NCI-H128 (cell line): Measurements from ENCODE around the gene KRT80.

Experiments
- DNase-seq: peaks from one replicate; lab custom pipeline; 2025; ENCODE audit not compliant: unreplicated experiment; lab: John Stamatoyannopoulos, UW

The KRT80 gene

DNA sequence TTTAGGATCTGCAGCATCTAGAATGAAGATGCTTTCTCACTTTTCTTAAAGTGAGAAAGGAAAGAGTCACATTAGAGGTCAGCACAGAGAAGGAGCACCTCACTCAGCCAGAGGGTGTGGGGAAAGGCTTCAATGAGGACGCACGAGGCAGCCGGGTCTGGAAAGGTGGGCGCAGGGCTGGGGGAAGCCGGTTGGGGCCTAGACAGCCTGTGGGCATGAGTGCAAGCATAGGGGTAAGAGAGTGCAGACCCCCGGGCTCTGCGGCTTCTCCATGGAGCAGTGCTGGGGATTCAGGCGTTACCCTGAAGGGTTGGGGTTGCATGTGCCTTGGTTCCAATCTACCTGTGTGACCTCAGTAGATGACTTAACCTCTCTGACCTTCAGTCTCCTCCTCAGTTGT is 49.9 kb downstream of the KRT80 start:
- DNase-seq, result no peak

DNA sequence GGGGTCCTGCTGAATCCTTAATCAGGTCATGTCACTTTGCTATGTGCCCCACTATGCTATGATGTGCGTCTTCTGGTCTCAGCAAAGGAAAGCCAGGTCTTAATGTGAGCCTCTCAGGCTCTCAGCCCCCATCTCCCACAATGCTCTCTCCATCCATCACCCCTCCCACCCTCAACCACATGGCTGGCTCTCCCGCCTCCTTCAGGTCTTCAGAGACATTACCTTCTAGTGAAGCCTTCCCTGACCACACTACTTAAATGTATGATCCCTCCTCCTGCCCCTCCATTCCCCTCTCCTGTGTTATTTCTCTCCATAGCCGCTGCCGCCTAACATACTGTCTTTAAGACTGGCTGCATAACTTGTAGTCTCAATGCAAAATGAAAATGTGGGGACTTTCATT is 50.5 kb downstream of the KRT80 start:
- no peak for DNase-seq

DNA sequence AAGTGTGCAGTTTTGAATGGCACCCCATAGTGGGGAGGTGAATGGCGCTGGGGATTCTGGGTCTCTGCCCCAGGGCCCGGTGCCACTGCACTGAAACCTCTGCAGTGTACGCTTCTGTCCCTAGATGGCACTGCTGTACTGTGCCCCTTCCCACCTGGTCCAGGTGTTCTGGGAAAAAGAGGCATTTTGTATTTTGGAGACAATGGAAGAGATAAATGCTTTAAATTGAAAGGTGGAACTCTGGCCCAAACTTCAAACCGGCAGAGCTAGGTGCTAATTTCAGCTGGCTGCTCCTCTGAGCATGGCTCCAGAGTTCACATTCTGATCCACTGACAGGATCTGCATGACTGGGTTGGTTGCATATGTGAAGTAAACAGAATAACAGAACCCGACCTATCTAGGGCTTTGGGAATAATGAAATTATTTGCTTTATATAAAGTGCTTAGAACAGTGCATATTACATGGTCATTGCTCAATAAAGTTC is 52.2 kb downstream of the KRT80 start:
- peak; percentile 44 for DNase-seq

DNA sequence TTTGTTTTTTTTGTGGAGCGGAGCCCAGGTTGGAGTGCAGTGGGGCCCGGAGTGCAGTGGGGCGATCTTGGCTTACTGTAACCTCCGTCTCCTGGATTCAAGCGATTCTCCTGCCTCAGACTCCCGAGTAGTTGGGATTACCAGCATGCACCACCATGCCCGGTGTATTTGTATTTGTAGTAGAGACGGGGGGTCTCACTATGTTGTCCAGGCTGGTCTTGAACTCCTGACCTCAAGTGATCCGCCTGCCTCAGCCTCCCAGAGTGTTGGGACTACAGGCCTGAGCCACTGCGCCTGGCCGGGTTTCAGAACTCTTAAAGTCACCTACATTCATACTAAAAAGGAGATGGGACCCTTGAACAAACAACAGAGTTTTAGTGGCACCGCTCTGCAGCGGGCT is 52.7 kb downstream of the KRT80 start:
- no peak for DNase-seq

DNA sequence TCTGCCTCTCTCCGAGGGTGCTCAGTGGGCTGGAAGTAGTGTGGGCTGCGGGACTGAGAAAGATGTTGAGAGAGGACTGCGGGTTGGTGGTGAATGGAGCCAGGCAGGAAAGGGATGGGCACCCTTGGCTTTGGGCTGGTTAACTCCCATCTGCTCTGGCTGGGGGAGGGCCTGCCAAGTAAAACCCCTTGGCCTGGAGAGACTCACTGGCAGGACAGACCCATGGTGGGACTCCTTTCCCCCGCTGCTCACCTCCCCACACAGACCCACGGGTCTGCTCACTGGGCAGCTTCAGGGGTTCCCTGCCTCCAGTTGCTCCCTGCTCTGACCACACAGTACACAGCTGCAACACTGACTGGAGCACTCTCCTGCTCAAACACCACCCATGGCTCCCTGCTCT is 54.1 kb downstream of the KRT80 start:
- no peak for DNase-seq

DNA sequence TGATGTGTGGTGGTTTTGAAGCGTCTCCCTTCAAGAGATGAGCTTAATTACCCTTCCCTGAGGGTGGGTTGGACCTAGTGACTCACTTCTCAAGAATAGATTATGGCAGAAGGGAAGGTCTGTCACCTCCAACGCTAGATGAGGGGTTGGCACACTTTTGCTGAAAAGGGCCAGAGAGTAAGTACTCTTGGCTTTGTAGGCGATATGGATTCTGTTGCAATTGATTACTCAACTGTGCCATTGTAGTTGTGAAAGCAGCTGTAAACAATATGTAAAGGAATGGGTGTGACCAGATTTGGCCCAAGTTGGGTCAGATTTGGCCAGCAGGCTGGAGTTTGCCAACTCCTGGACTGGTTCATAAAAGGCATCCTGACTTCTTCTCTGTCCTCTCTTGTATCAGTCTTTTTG is 59.1 kb downstream of the KRT80 start:
- DNase-seq, result no peak

DNA sequence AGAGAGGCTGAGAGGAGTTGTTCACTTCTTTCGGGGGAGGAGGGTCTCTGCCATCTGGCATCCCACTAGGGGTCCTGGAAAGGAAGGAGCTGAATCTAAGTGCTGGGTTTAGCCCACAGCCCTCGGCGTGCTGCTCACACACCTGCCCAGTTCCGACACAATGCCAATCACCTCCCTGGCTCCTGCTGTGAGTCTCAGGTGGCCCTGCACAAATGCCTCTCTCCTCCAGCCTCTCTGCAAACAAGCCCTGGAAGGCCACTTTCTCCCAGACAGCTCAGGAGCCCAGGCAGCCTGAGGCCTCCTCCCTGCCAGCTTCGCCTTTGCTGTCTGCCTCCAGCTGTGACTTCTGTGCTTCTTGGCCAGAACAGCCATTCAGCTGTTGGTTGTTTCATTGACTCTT is 61.1 kb downstream of the KRT80 start:
- DNase-seq, result peak; percentile 80

DNA sequence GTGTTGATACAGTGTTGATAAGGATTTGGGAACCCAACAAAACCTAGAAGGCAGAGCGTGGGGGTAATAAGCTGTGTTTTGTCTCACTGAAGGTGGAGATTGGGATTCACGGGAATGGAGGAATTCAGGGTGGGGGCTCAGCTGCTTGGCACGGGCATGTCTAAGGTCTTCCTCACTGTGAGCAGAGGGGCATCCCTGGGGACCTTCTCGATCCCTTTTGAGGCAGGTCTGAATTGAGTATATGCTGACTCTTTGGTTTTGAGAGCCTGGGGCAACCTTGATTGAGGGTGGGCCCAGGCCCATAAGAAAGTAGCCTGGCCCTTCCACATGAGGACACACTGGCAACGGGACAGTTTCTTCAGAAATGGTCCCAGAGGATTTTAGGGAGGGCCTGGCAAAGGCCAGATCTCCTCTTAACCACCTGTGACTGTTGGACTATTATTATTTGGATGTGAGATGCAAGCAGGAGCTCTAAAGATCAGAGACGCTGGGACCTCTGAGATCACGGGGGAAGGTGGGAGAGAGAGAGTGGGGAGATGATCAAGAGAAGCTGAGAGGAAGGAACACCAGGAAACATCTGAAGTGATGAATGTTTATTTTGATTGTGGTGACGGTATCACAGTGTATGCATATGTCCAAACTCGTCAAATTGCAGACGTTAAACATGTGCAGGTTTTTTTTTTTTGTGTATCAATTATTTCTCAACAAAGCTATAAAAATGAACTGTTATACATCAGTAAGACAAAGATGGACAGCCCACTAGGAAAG is 63.9 kb downstream of the KRT80 start:
- DNase-seq, result no peak

DNA sequence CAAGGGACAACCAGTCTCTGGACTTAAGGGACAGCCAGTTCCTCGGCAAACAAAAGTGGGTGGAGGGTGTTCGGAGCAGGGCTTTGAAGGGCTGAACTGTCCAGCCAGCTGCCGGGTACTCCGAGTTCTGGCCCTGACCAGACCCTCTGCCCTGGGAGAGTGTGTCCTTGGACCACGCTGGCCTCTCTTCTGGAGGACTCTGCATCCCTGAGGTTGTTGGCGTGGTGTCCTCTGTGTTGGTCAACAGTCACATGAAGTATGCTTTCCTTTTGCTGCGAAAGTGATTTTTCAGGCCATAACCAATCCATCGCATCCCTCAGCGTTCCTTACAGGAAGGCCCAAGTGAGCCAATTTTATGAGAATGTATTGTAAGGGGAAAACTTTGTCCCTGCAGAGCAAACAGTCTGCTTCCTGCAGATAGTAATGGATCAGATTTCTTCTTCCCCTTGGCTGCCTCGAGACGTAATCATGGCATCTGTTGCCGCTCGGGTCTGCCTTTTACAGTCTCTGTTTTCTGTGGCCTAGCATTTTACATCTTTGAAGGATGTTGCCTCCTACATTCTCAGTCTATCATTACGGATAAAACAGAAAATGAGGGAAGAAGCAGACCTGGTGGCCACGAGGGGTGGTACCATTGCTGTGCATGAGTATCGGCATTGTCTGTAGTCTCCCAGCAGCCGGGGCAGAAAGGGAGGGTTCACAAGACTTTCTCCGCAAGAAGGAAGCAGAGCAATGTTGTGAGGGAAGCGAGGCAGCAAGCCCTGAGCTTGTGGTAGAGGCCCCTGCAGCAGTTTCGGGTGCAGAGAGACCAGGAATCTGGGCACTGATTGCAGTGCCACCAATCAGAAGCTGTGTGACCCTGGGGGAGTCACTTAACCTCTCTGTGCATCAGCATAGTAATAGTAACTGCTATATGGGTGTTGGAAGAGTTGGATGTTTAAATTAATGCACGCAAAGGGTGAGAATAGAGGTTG is 64.9 kb downstream of the KRT80 start:
- DNase-seq, result no peak

DNA sequence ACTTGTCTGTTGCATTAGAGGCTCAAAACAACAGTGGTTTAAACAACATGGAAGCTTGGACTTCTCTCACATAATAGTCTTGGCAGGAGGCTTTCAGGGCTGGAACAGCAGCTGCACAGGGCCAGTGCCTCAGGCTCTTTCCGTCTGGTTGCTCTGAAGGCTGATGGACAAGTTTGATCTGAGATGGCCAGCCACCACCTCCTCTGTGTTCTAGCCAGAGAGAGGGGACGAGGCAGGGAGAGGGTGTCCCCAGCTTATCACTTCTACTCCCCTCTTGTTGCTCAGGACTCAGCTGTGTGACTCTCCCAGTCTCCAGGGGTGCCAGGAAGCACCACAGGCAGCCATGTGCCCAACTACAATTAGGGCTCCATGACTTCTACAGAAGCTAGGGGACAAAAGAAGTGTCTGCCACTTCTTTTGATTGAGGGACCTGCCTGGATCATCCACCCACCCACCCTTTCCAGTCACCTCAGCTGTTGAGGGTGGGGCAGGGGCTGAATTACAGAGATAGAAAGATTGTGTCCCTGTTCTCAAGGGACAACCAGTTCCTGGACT is 65.7 kb downstream of the KRT80 start:
- DNase-seq, result no peak

DNA sequence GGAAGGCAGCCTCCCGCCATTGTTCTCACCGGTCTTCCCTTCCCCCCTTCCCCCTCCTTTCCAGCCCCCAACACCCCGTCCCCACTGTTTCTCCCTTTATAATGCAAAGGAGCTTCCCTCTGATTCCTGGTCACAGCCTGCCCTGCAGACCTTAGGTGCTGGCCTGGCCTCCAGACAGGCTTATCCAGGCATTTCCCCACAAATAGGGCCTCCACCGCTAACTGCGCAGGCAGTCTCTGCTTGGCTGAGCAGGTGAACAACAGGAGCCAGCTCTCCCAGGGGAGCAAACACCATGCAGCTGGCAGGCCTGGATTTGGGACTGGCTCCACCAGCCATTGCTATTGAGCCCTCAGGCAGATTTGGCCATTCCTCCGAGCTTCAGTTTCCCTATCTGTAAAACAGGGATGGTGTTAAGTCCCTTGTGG is 66.3 kb downstream of the KRT80 start:
- DNase-seq, result no peak

DNA sequence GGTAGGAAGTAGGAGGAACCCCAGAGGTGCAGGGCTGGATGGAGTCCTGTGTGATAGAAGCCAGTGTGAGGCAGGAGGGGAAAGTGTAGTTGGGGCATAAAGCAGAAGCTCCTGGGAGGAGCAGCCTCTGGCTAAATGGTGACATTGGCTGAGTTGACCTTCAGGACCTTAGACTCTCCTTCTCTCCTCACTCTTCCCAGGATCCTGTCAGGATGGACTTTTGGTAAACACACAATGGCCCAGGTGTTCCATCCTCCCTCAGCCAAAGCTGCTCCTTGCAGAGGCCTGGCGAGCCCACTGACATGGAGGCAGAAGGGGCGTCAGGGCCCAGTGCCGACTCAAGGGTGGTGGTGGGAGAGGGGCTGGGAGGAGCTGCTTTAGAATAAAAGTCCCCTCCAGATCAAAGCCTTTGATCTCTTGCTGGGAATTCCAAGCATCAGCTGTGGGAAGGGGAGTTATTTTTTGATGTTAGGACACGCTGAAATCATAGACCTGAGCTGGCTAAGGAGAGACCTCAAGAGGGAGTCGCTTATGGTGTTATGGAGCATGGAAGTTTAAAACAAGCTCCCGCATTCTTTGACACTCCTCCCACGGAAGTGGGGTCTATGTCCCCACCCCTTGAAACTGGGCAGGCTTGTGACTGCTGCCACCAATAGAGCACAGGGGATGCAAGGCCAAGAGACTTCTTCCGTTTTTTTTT is 68.2 kb downstream of the KRT80 start:
- no peak for DNase-seq

DNA sequence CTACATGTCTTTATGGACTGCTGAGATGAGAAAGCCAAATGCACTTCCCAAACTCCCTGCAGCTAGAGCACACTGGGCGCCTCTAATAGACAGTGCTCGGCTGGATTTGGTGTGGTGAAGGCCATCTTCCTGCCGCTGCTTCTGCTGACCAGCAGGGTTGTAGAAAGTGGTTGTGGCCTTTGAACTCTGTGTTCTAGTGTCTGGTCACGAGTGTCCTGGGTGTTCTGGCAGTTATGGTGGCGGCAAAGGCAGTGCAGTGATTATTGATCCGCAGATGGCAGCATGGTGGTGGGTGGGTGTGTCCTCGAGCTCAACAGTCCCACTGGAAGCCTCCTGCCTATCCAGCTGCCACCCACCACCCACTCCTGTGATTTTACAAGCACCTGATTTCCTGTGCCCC is 68.9 kb downstream of the KRT80 start:
- DNase-seq, result no peak

DNA sequence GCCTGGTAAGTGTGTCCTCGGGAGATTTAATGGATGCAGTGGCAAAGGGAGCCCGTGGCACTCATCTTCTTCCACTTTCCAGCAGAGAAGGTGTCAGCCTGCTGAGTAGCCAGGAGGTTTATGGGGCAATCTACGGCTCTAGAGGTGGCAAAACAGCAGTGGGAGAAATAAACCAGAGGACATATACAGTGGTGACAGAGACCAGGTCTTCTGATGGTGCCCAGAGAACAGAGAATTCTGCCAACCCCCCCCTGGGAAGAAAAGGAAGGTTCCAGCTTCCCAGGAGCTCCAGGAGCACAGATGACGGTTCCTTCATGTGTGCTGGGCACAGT is 69.3 kb downstream of the KRT80 start:
- no peak for DNase-seq

DNA sequence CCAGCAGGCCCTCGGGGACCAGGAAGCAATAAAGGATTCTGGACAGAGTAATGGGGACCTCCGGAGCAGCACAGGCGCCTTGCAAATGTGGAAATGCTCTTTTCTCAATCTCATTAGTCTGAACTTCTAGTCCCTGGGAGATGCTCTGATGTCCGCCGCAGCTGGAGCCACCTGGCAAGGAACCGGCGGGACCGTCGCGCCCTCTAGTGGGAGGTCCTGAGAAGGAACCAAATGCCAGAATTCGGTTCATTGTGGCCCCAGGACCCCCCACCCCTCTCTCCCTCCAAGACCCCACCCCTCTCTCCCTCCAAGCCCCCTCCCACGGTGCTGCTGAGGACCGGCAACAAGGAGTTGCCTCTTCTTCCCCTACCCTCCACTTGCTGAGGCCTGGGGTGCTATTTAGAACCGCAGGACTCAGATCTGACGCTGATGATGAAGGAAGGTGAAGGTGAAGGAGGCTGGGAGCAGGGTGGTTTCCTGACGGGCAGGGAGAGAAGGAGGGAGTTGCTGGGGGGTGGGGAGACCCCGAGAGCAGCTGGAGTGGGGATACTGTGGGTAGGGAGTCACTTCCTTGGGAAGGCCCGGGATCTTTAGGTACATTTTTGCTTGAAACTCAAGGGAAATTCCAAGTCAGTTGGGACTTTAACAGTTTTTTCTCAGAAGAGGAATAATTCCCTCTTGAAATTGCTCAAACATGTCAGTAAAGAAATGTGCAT is 69.8 kb downstream of the KRT80 start:
- DNase-seq, result peak; percentile 18

DNA sequence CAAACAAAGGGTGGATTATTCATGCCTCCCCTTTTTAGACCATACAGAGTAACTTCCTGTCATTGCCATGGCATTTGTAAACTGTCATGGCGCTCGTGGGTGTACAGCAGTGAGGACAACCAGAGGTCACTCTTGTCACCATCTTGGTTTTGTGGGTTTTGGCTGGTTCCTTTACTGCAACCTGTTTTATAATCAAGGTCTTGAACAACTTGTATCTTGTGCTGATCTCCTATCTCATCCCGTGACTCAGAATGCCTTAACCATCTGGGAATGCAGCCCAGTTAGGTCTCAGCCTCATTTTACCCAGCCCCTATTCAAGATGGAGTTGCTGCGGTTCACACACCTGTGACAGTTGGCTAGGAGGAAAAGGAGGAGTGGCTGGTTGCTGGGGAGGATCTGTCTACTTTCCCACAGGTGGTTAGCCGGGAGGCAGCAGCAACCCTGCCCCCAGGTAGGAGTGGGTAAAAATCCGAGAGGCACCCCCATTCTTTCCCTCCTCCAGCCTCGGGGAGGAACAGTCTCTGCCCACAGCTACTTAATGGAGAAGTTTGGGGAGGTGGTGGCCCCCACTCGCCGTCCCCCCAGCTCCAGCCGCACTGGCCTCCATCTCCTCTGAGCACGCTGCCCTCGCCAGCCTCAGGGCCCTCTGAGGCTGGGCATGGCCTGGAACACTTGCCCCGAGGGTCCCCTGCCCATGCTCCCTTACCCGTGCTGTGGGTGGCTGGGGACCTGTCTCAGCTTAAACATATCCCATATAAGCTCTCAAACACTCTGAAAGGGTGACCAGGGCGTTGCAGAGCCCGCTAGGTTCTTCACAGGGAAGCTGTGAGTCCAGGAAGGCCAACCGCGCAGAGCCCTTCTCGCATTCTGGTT is 70.6 kb downstream of the KRT80 start:
- DNase-seq, result no peak

DNA sequence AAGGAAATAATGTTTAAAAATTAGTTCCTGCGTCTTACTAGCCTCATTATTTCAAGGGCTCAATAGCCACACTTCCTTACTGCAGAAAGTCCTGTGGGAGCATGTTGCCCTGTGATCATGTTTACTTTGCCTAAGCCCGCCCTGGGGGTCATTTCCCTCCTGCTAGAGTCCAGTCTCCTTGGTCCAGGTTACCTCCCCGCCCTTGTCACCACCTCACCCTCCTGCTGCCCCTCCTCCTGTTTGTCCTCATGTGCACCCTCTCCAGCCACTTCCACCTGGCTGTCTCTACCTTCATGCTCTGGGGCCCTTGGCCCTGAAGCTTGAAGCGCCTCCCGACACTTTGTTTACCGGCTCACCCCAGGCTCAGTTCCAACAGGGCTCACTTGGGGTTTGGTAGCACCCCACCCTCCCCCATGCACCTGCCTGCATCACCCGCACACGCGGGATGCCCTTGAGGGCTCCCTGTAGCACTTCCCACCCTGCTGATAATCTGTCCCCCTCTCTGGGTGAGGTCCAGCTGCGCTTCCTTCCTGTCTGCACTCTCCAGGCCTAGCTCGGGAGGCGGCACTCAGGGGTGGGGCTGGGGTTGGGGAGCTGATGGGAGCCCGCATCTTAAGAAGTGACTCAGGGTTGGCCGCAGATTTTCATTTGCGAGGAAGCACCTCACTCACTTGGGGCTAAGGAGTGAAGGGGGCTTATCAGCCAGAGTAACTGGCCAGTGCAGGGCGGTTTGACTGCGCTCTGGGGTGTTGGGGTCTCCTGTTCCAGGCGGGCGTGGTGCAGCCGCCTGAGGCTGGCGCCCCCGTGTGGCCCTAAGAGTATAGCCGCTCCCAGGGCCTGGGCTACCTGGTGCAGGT is 72.2 kb downstream of the KRT80 start:
- DNase-seq, result no peak
